Lower lobe of right lung (tissue), 2 donors: ENCODE measurements around the gene OR52N4. TPM values are rescaled to one million over a fixed set of nuclear protein-coding genes. Genes with fewer than 3 reads are reported as not detected.
A peak's percentile ranks its signal among the peaks of the same experiment; 100 is the strongest.
"Not testable (repeated sequence)": the region's sequence is repeated elsewhere in the genome, so short reads cannot be mapped to it uniquely, and the experiment has no call there.

Experiments used
- ATAC-seq, 2 donors: fragments of 200-7000 bp; cut with Tn5 transposase; one replicate each; pipeline ENCODE4 v1.9.1; 2020 to 2022; ENCODE audit warnings: mild to moderate bottlenecking in 2 of 2, moderate library complexity in 2 of 2
- DNase-seq: peaks from one replicate; pipeline ENCODE4 v3.0.0-alpha.2; 2020
- H3K27ac ChIP-seq: fragments of 200-600 bp; one replicate; pipeline ENCODE4 v1.8.0; 2022
- H3K27me3 ChIP-seq: fragments of 200-600 bp; one replicate; pipeline ENCODE4 v1.8.0; 2022; ENCODE audit warnings: low read depth
- H3K36me3 ChIP-seq: fragments of 200-600 bp; one replicate; pipeline ENCODE4 v1.8.0; 2022; ENCODE audit warnings: mild to moderate bottlenecking
- H3K4me1 ChIP-seq: fragments of 200-600 bp; one replicate; pipeline ENCODE4 v1.8.0; 2022
- H3K4me3 ChIP-seq: fragments of 200-600 bp; one replicate; pipeline ENCODE4 v1.8.0; 2022; ENCODE audit warnings: mild to moderate bottlenecking
- H3K9me3 ChIP-seq: fragments of 200-600 bp; one replicate; pipeline ENCODE4 v1.8.0; 2022
- CTCF ChIP-seq: fragments of 200-600 bp; IDR thresholded peaks from one replicate; pipeline ENCODE4 v1.8.0; 2022; ENCODE audit warnings: antibody characterized with exemption, mild to moderate bottlenecking
- intact Hi-C: fragments of 100-400 bp; cut with DNase I; formaldehyde crosslinking; loops from one replicate; pipeline ENCODE4 v1.11.0; 2022
- long read RNA-seq: library from polyadenylated mRNA; unstranded; transcript quantifications from one replicate; pipeline ENCODE4 v2.0.0, GENCODE V29; 2021
- total RNA-seq: library from RNA; stranded (reverse); fragmentation: NEBNext Ultra II Directional; extraction: Animal tissue kit (Norgen Biotek cat#: 25700); gene quantifications from one replicate; pipeline ENCODE4 v1.2.1, GENCODE V29; 2021
- donor health status: DM: no; HTN: yes; CAD: no; lungs with severe emphysema.

The OR52N4 gene
- not detected for total RNA-seq
- long read RNA-seq: 0 reads

- intact Hi-C loops: no loop called here
- no peak within 1 kb of the TSS for H3K4me3 ChIP-seq
- no peak for DNase-seq
- H3K27ac ChIP-seq: no peak within 1 kb of the TSS
- H3K36me3 ChIP-seq: no peaks in the 10 kb centered on the region
- TF ChIP-seq CTCF: no peak
- H3K4me1 ChIP-seq: no peaks in the 10 kb centered on the region
- no peaks in the 10 kb centered on the region for H3K27me3 ChIP-seq
- ATAC-seq: no peak
- H3K9me3 ChIP-seq: no peaks in the 10 kb centered on the region
Measured at GRCh38 chr11:5753943-5754342, at the start of gene OR52N4. Gene OR52N4, plus strand, starts transcription at chr11:5754243. Its CDS starts 498 bp downstream, at chr11:5754741.

DNA sequence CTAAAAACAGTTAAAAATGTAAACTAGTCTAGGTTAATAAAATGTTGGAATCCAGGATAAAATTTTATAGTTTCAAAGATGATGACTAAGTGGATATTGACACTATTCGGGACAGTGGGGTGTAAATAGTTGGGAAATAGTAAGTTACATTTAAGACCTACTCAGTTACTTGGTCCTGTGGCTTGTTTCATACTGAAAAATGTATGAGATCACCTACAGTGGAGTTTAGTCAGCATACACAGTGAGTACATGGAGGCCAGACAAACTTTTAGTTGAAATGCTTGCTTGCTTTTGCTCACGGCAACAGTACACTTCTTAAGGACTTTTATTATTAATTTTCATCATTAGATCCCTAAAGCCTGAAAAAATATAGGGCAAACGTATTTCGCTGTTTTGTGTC is 48.4 kb upstream of the OR52N4 start:
- Histone ChIP-seq H3K9me3 (no peaks in the 10 kb centered on the region), H3K27ac (no peak overlapping the region), H3K36me3 (peaks cover 93% of the 10 kb centered on the region), H3K27me3 (no peaks in the 10 kb centered on the region), H3K4me3 (no peak overlapping the region), H3K4me1 (peaks cover 9% of the 10 kb centered on the region)
- no peak for ATAC-seq
- TF ChIP-seq CTCF: no peak
- intact Hi-C loops: no loop called here
- DNase-seq: no peak

GRCh38 chr11:5712507-5712906 is 41.5 kb upstream of the OR52N4 start:
- H3K27ac ChIP-seq: no peak overlapping the region
- H3K36me3 ChIP-seq: peaks cover 44% of the 10 kb centered on the region
- peak; percentile 35 for TF ChIP-seq CTCF
- no peak overlapping the region for H3K4me3 ChIP-seq
- ATAC-seq: peak in 1 of 2 donors; percentile 54
- no peaks in the 10 kb centered on the region for H3K27me3 ChIP-seq
- H3K4me1 ChIP-seq: no peaks in the 10 kb centered on the region
- no peaks in the 10 kb centered on the region for H3K9me3 ChIP-seq
- DNase-seq: no peak
- intact Hi-C loops: no loop called here

DNA sequence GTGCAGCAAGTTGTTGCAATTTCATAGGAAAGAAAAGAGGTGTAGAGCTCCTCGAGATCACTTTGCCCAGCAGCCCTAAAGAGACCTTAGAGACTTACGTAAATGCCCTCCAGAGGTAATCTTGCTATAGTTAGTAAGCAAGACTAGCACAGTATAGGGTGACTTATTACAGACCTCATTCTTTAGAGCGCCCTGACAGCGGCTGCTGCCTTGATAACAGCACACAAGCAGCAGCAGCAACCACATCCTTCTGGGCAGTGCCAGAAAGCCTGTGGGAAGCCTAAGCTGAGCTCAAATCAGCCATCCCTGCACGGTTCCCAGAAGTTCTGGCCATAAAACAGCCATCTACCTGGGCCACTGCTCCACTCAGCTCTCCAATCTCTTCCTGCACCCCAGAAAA is 40.3 kb upstream of the OR52N4 start:
- Histone ChIP-seq H3K27ac (no peak overlapping the region), H3K27me3 (no peaks in the 10 kb centered on the region), H3K4me3 (no peak overlapping the region), H3K9me3 (no peaks in the 10 kb centered on the region), H3K36me3 (peaks cover 32% of the 10 kb centered on the region), H3K4me1 (no peaks in the 10 kb centered on the region)
- intact Hi-C loops: no loop called here
- ATAC-seq (no peak), DNase-seq (no peak)
- TF ChIP-seq CTCF: no peak

DNA sequence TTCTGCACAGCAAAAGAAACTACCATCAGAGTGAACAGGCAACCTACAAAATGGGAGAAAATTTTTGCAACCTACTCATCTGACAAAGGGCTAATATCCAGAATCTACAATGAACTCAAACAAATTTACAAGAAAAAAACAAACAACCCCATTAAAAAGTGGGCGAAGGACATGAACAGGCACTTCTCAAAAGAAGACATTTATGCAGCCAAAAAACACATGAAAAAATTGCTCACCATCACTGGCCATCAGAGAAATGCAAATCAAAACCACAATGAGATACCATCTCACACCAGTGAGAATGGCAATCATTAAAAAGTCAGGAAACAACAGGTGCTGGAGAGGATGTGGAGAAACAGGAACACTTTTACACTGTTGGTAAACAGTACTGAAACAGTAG is 37.5 kb upstream of the OR52N4 start:
- intact Hi-C loops, H3K27ac ChIP-seq, H3K27me3 ChIP-seq, H3K4me1 ChIP-seq, H3K9me3 ChIP-seq, H3K36me3 ChIP-seq, H3K4me3 ChIP-seq, ATAC-seq, DNase-seq: not testable (repeated sequence)

DNA sequence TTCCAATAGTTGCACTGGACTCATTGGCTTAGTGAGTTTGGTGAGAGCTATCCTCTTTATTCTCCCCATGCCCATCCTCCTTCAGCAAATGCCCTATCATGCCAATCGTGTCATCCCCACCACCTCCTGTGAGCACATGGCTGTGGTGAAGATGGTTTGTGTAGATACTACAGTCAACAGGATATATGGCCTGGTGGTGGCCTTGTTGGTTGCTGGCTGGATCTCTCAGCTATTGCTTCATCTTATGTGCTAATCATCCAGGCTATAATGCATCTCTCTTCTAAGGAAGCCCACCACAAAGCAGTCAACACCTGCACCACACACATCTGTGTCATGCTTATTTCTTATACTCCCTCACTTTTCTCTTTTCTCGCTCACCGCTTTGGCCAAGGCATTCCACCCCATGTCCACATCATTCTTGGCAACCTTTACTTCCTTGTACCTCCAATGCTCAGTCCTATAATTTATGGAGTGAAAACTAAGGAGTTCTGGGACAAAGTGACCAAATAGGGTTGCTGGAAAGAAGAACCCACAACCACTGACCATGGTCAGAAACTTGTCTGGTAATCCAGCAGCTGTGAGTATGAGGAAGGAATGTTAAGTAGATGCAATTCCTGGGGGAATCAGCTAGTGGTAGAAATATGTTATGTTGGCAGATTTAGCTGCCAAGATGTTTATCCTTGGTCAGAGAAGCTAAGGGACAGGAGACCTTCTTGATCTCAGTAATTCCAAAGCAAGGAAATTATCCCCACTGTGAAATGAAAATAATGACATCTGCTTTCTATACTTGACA is 34.1 kb upstream of the OR52N4 start:
- no peaks in the 10 kb centered on the region for H3K27me3 ChIP-seq
- intact Hi-C loops: no loop called here
- H3K27ac ChIP-seq: no peak overlapping the region
- no peaks in the 10 kb centered on the region for H3K36me3 ChIP-seq
- TF ChIP-seq CTCF: no peak
- DNase-seq (no peak), ATAC-seq (no peak)
- H3K4me3 ChIP-seq: no peak overlapping the region
- H3K9me3 ChIP-seq: no peaks in the 10 kb centered on the region
- no peaks in the 10 kb centered on the region for H3K4me1 ChIP-seq
